ENCODE measurements around the gene CHCT1.
"Not testable (repeated sequence)": the region's sequence is repeated elsewhere in the genome, so short reads cannot be mapped to it uniquely, and the experiment has no call there.

CHCT1 gene

DNA sequence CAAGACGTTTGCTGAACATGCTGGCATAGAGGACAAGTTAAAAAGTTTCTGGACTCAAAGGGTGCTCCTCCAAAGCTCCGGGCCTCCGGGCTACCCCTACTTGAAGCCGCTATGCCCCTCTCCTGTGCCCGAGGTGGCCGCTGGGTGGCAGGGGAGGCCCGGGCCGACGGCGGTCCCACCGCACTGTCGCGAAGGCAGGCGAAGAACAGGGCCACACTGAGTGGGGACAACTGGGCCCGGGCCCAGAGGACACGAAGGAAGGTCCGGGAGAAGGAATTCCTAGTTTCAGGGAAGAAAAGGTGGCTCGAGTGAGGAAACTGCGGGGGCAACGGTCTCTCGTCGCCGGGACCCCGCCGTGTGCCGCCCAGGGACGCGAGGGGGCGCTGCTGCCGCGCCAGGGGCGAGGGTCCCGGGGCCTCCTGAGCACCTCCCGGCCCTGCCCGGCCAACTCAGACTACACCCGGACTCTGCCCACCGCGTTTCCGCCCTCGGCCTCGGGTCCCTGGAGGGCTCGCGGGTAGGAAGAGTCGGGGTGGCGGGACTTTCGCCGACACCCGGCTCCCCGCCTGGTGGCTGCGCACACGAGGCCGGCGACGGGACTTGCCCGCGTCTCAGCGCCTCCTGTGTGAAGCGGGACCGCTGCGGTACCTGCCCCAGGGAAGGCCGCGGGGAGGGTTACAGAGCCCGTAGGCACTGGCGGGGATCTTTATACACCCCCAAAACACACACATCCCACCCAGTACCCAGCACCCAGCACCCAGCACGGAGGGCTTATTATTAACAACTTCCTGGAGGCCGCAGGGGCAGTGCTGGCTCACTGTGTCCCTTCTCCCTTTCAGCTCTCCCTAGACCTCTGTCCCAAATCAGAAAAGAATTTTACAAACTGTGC lies 772 bp upstream of the CHCT1 start:
- Mint-ChIP-seq H3K27me3 (no peaks in the 10 kb centered on the region), H3K9me3 (no peaks in the 10 kb centered on the region), H3K27ac (peak overlapping the region; percentile 95)

DNA sequence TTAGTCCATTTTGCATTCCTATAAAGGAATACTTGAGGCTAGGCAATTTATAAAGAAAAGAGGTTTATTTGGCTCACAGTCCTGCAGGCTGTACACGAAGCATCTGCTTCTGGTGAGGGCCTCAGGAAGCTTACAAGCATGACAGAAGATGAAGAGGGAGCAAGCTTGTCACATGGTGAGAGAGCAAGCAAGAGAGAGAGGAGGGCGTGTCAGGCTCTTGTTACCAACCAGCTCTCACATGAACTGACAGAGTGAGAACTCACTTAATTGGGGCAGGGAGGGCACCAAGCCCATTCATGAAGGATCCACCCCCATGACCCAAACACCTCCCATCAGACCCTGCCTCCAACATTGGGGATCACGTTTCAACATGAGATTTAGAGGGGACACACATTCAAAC lies 1.6 kb downstream of the CHCT1 start:
- H3K27ac Mint-ChIP-seq: no peak overlapping the region
- H3K27me3 Mint-ChIP-seq: no peaks in the 10 kb centered on the region
- peaks cover 10% of the 10 kb centered on the region for H3K4me1 Mint-ChIP-seq
- no peak overlapping the region for H3K4me3 Mint-ChIP-seq
- no peaks in the 10 kb centered on the region for H3K36me3 Mint-ChIP-seq
- no peaks in the 10 kb centered on the region for H3K9me3 Mint-ChIP-seq

More for the DNA sequence above, 772 bp upstream of the CHCT1 start:
- H3K36me3 Mint-ChIP-seq: no peaks in the 10 kb centered on the region
- H3K4me1 Mint-ChIP-seq: peaks cover 10% of the 10 kb centered on the region
- H3K4me3 Mint-ChIP-seq: peak overlapping the region; percentile 80

DNA sequence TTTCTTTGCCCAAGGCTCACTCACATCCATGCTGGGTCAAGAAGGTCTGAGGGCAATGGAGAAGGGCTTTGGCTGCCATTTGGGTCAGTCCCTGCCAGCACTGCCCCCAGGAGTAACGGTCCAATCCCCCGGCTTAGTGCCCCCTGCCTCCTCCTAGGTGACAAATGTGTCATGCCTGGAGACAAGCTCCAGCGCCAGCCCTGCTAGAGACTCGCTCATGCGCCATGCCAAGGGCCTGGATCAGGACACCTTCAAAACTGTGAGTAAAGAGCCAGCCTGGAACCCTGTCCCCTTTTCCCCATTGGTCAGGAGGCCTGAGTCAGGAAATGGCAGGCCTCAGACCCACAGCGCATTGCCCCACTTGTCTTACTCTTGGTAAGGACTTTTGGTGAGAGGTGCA lies 3.3 kb downstream of the CHCT1 start:
- Mint-ChIP-seq H3K27me3 (no peaks in the 10 kb centered on the region), H3K27ac (no peak overlapping the region), H3K4me1 (peaks cover 10% of the 10 kb centered on the region), H3K4me3 (no peak overlapping the region), H3K36me3 (no peaks in the 10 kb centered on the region), H3K9me3 (no peaks in the 10 kb centered on the region)

GRCh38 chr17:60426596-60426995 lies 4.3 kb downstream of the CHCT1 start:
- H3K27ac Mint-ChIP-seq: no peak overlapping the region
- peaks cover 4% of the 10 kb centered on the region for H3K4me1 Mint-ChIP-seq
- no peaks in the 10 kb centered on the region for H3K27me3 Mint-ChIP-seq
- H3K36me3 Mint-ChIP-seq: no peaks in the 10 kb centered on the region
- no peak overlapping the region for H3K4me3 Mint-ChIP-seq
- no peaks in the 10 kb centered on the region for H3K9me3 Mint-ChIP-seq

DNA sequence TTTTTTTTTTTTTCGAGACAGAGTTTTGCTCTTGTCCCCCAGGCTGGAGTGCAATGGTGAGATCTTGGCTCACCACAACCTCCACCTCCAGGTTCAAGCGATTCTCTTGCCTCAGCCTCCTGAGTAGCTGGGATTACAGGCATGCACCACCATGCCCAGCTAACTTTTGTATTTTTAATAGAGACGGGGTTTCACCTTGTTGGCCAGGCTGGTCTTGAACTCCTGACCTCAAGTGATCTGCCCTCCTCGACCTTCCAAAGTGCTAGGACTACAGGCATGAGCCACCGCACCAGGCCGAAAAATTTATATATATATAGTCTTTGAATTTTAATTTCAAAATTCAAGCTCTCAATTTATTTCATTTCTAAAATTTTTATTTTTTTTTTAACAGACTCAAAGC lies 6.2 kb downstream of the CHCT1 start:
- not testable (repeated sequence) for H3K4me1 Mint-ChIP-seq, H3K27ac Mint-ChIP-seq, H3K27me3 Mint-ChIP-seq, H3K9me3 Mint-ChIP-seq, H3K4me3 Mint-ChIP-seq, H3K36me3 Mint-ChIP-seq

DNA sequence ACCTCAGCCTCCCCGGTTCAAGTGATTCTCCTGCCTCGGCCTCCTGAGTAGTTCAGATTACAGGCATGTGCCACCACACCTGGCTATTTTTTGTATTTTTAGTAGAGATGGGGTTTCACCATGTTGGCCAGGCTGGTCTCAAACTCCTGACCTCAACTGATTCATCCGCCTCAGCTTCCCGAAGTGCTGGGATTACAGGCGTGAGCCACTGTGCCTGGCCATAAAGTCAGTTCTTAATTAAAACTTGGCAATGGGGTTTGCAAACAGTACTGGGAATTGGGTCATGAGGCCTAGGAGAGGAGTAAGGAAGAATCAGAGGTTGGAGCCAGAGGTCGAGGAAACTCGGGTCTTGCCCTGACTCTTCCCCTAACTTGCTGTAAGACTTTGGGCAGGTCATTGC lies 8.3 kb downstream of the CHCT1 start:
- H3K4me3 Mint-ChIP-seq, H3K4me1 Mint-ChIP-seq, H3K9me3 Mint-ChIP-seq, H3K36me3 Mint-ChIP-seq, H3K27ac Mint-ChIP-seq, H3K27me3 Mint-ChIP-seq: not testable (repeated sequence)

DNA sequence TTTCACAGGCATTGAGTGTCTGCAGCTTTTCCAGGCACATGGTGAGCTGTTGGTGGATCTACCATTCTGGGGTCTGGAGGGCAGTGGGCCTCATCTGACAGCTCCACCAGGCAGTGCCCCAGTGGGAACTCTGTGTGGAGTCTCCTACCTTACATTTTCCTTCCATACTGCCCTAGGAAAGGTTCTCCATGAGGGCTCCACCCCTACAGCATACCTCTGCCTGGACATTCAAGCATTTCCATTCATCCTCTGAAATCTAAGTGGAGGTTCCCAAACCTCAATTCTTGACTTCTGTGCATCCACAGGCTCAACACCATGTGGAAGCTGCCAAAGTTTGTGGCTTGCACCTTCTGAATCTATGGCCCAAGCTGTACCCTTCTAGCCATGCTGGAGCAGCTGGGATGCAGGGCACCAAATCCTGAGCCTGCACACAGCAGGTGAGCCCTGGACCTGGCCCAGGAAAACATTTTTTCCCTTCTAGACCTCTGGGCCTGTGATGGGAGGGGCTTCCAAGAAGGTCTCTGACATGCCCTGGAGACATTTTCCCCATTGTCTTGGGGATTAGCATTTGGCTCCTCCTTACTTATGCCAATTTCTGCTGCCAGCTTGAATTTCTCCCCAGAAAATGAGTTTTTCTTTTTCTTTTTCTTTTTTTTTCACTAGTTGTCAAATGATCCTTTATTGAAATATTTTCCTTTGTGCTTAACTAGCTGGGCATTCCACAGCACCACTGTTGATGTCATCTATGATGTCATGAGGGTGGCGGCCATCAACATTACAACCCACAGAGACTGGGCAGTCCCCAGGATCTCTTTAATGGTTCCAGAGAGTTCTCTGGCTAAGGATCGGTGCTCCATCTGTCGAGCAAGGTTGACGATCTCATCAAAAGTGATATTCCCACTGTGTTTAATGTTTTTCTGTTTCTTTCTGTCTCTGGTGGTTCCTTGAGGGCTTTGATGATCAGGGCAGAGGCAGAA lies 11.0 kb downstream of the CHCT1 start:
- not testable (repeated sequence) for H3K4me3 Mint-ChIP-seq, H3K9me3 Mint-ChIP-seq, H3K27ac Mint-ChIP-seq, H3K36me3 Mint-ChIP-seq, H3K27me3 Mint-ChIP-seq, H3K4me1 Mint-ChIP-seq

GRCh38 chr17:60435244-60436167 lies 13.2 kb downstream of the CHCT1 start:
- H3K27ac Mint-ChIP-seq: no peak overlapping the region
- no peaks in the 10 kb centered on the region for H3K4me1 Mint-ChIP-seq
- H3K9me3 Mint-ChIP-seq: no peaks in the 10 kb centered on the region
- no peak overlapping the region for H3K4me3 Mint-ChIP-seq
- no peaks in the 10 kb centered on the region for H3K36me3 Mint-ChIP-seq
- H3K27me3 Mint-ChIP-seq: no peaks in the 10 kb centered on the region

GRCh38 chr17:60436676-60437075 lies 14.4 kb downstream of the CHCT1 start:
- H3K27ac Mint-ChIP-seq: no peak overlapping the region
- H3K4me3 Mint-ChIP-seq: no peak overlapping the region
- H3K36me3 Mint-ChIP-seq: no peaks in the 10 kb centered on the region
- H3K4me1 Mint-ChIP-seq: no peaks in the 10 kb centered on the region
- no peaks in the 10 kb centered on the region for H3K27me3 Mint-ChIP-seq
- no peaks in the 10 kb centered on the region for H3K9me3 Mint-ChIP-seq

- Mint-ChIP-seq H3K4me1 (no peaks in the 10 kb centered on the region), H3K9me3 (no peaks in the 10 kb centered on the region), H3K27me3 (no peaks in the 10 kb centered on the region), H3K4me3 (no peak overlapping the region), H3K36me3 (no peaks in the 10 kb centered on the region), H3K27ac (no peak overlapping the region)
Measured at GRCh38 chr17:60439501-60439900, 17.2 kb downstream of the CHCT1 start.

- Mint-ChIP-seq H3K36me3 (no peaks in the 10 kb centered on the region), H3K27ac (peak overlapping the region; percentile 30), H3K27me3 (no peaks in the 10 kb centered on the region), H3K4me3 (no peak overlapping the region), H3K4me1 (no peaks in the 10 kb centered on the region), H3K9me3 (no peaks in the 10 kb centered on the region)
Measured at GRCh38 chr17:60442271-60443173, 20.2 kb downstream of the CHCT1 start.

DNA sequence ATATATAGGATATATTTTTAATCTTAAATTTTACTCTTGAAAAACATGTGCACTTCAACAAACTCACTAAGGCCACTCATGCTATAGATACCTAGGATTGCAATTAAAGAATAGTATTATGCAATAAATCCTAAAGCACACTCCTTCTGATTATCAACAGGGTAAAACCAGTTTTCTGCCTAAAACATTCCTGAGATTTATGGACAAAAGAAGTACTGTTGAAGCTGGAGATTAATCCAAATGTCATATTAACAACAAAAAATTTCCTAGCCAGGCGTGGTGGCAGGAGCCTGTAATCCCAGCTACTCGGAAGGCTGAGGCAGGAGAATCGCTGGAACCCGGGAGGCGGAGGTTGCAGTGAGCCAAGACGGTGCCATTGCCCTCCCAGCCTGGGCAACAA lies 21.4 kb downstream of the CHCT1 start:
- Mint-ChIP-seq H3K4me3 (no peak overlapping the region), H3K4me1 (no peaks in the 10 kb centered on the region), H3K36me3 (peaks cover 3% of the 10 kb centered on the region), H3K27ac (no peak overlapping the region), H3K9me3 (no peaks in the 10 kb centered on the region), H3K27me3 (no peaks in the 10 kb centered on the region)

DNA sequence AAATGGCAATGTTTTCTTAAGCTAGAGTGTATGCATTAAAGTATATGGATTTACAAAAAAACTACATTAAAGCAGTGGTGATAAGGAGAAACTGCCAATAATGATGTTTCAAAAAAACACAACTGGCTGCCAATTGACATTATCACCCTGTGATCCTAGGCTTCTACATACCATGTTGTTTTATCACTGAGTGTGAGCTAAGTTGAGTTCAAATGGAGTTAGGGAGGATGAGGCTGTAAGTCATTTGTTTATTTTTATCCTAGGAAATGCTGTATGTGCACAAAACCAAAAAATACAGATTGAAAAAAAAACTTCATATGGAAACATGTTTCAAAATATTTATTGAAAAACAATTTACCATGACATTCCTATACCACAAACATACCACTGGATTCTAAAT lies 22.9 kb downstream of the CHCT1 start:
- Mint-ChIP-seq H3K9me3 (no peaks in the 10 kb centered on the region), H3K4me3 (no peak overlapping the region), H3K36me3 (peaks cover 5% of the 10 kb centered on the region), H3K27ac (no peak overlapping the region), H3K27me3 (no peaks in the 10 kb centered on the region), H3K4me1 (no peaks in the 10 kb centered on the region)

GRCh38 chr17:60447375-60447774 lies 25.1 kb downstream of the CHCT1 start:
- Mint-ChIP-seq H3K4me3 (no peak overlapping the region), H3K4me1 (no peaks in the 10 kb centered on the region), H3K27ac (no peak overlapping the region), H3K27me3 (no peaks in the 10 kb centered on the region), H3K9me3 (no peaks in the 10 kb centered on the region), H3K36me3 (peaks cover 5% of the 10 kb centered on the region)

All from activated naive CD4-positive, alpha-beta T cell treated with anti-CD3 and anti-CD28 coated beads, Interleukin-2, amount 50 U/mL, for 24 hours (primary cell).